ENCODE data around the gene CHAC2.

DNA sequence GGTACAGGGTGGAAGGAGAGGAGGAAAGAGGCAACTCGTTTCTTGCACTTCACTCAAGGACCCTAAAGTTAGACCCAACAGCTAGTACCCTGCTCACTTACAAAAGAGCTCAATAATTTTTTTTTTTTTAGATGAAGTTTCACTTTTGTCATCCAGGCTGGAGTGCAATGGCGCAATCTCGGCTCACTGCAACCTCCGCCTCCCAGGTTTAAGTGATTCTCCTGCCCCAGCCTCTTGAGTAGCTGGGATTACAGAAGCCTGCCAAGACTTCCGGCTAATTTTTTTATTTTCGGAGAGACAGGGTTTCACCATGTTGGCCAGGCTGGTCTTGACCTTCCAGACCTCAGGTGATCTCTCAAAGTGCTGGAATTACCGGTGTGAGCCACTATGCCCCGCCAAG lies 15.1 kb downstream of the CHAC2 start:
- TF ChIP-seq, protein P1, sequence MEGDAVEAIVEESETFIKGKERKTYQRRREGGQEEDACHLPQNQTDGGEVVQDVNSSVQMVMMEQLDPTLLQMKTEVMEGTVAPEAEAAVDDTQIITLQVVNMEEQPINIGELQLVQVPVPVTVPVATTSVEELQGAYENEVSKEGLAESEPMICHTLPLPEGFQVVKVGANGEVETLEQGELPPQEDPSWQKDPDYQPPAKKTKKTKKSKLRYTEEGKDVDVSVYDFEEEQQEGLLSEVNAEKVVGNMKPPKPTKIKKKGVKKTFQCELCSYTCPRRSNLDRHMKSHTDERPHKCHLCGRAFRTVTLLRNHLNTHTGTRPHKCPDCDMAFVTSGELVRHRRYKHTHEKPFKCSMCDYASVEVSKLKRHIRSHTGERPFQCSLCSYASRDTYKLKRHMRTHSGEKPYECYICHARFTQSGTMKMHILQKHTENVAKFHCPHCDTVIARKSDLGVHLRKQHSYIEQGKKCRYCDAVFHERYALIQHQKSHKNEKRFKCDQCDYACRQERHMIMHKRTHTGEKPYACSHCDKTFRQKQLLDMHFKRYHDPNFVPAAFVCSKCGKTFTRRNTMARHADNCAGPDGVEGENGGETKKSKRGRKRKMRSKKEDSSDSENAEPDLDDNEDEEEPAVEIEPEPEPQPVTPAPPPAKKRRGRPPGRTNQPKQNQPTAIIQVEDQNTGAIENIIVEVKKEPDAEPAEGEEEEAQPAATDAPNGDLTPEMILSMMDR (IDR thresholded peaks at IDR 0.05): no peak
- TF ChIP-seq EZH2 (IDR thresholded peaks at IDR 0.05) (no peak), EZH2phosphoT487 (IDR thresholded peaks at IDR 0.05) (no peak)

All from neural progenitor cell (in vitro differentiated cells).